Transverse colon (tissue), 4 donors: ENCODE data around the gene RAMACL.

Experiments used
- EP300 ChIP-seq: sonication (generic); formaldehyde crosslinking; IDR thresholded peaks from one replicate; pipeline ENCODE4 v1.6.1; 2017; ENCODE audit warnings: antibody characterized with exemption, low read depth
- POLR2A ChIP-seq: fragments of 450-650 bp; IDR thresholded peaks from one replicate; pipeline ENCODE4 v1.6.1; 2016; ENCODE audit warnings: antibody characterized with exemption, mild to moderate bottlenecking, moderate library complexity
- POLR2AphosphoS5 ChIP-seq, 3 donors: sonication (generic); formaldehyde crosslinking; IDR thresholded peaks; one replicate each; pipeline ENCODE4 v1.6.1; 2016; ENCODE audit warnings: antibody characterized with exemption in 3 of 3
- TF ChIP-seq, protein P1 (sequence below), 5 experiments: fragments of 200-600 bp in 3 of 5; fragments of 450-650 bp in 2 of 5; sonication (generic) in 3 of 5; IDR thresholded peaks; 1 replicate in 2 of 5; 2 replicates in 3 of 5; pipeline ENCODE4 v1.5.1; 2016 to 2017; ENCODE audit warnings: antibody characterized with exemption in 5 of 5, inconsistent platforms in 3 of 5, mild to moderate bottlenecking in 2 of 5, moderate library complexity in 1 of 5

DNA sequence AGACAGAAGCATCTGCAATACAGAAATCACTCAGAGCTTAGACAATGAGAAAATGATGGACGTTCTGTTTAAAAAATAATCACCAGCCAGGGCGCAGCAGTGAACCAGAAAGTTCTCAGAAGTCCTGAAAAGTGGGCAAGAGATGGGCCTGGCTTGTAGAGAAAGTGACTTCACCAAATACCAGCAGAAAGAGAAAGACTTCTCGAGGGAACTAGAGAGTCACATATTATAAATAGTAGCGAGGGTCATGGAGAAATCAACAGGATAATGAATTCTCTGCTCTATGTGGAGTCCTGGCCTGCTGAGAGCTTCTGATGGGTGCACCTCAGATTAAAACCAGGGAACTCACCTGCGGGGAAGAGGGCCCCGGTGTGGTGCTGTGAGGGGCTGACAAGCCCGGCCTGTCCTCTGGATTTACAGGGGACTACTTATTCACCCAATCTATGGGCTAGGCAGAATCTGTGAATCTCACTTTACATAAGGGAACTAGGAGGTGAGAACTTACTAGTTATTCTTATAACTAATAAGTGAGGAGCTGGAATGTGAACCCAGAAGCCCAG lies 5.6 kb upstream of the RAMACL start:
- TF ChIP-seq, protein P1, sequence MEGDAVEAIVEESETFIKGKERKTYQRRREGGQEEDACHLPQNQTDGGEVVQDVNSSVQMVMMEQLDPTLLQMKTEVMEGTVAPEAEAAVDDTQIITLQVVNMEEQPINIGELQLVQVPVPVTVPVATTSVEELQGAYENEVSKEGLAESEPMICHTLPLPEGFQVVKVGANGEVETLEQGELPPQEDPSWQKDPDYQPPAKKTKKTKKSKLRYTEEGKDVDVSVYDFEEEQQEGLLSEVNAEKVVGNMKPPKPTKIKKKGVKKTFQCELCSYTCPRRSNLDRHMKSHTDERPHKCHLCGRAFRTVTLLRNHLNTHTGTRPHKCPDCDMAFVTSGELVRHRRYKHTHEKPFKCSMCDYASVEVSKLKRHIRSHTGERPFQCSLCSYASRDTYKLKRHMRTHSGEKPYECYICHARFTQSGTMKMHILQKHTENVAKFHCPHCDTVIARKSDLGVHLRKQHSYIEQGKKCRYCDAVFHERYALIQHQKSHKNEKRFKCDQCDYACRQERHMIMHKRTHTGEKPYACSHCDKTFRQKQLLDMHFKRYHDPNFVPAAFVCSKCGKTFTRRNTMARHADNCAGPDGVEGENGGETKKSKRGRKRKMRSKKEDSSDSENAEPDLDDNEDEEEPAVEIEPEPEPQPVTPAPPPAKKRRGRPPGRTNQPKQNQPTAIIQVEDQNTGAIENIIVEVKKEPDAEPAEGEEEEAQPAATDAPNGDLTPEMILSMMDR (IDR thresholded peaks at IDR 0.05), result no peak
- no peak for TF ChIP-seq POLR2AphosphoS5 (IDR thresholded peaks at IDR 0.05)
- TF ChIP-seq POLR2A, result no peak
- TF ChIP-seq EP300, result no peak
